A549 (cell line): ENCODE data around the gene PPP1R12C. TPM values are rescaled to one million over a fixed set of nuclear protein-coding genes. Genes with fewer than 3 reads are reported as not detected.

Experiments used
- ATAC-seq, 2 experiments: fragments of 200-7000 bp in 1 of 2; fragments of >200 bp in 1 of 2; cut with Nextera tagmentation in 1 of 2; cut with Tn5 transposase in 1 of 2; 3 replicates each; pipeline versions ENCODE4 v1.8.0 to v1.9.1; 2018 to 2020; ENCODE audit warnings: mild to moderate bottlenecking in 1 of 2, moderate library complexity in 1 of 2
- CTCF ChIA-PET: fragments of 300-600 bp; sonication (Branson Sonifier 250); formaldehyde crosslinking; extraction: SDS; loops from one replicate; lab custom pipeline; 2021; ENCODE audit warnings: antibody characterized with exemption, inconsistent platforms; lab: Yijun Ruan, JAX
- POLR2A ChIA-PET: fragments of 350-600 bp; formaldehyde crosslinking; extraction: SDS; loops from one replicate; lab custom pipeline; 2021; ENCODE audit warnings: antibody characterized with exemption, inconsistent platforms; lab: Yijun Ruan, JAX
- DNase-seq, 2 experiments: peaks; one replicate each; pipeline versions ENCODE4 v3.0.0 to v3.0.0-alpha.2; 2011 to 2016; ENCODE audit warnings: low read depth in 1 of 2, low spot score in 1 of 2
- FAIRE-seq: peaks from 2 replicates; lab custom pipeline; 2011; peaks lifted over from hg19 to GRCh38; lab: Jason Lieb, UNC
- H3K27ac ChIP-seq, 2 experiments: fragments of >200 bp; sonication (Bioruptor Twin); formaldehyde crosslinking; 3 replicates each; pipeline ENCODE4 v1.5.1; 2016 to 2017
- H3K4me1 ChIP-seq: fragments of >200 bp; sonication (Bioruptor Twin); formaldehyde crosslinking; 3 replicates; pipeline ENCODE4 v1.6.1; 2016
- H3K4me2 ChIP-seq: fragments of >200 bp; sonication (Bioruptor Twin); formaldehyde crosslinking; 3 replicates; pipeline ENCODE4 v1.6.1; 2016
- H3K4me3 ChIP-seq: fragments of >200 bp; sonication (Bioruptor Twin); formaldehyde crosslinking; 3 replicates; pipeline ENCODE4 v1.5.1; 2016
- H3K9me3 ChIP-seq: fragments of >200 bp; sonication (Bioruptor Twin); formaldehyde crosslinking; 3 replicates; pipeline ENCODE4 v1.6.1; 2016
- CEBPB ChIP-seq, 2 experiments: fragments of >200 bp in 1 of 2; sonication (Bioruptor Twin) in 1 of 2; formaldehyde crosslinking in 1 of 2; IDR thresholded peaks; 2 replicates each; pipeline ENCODE4 v1.6.1; 2012 to 2016
- CHD4 ChIP-seq: fragments of 200-600 bp; sonication (generic); IDR thresholded peaks from 2 replicates; pipeline ENCODE4 v1.6.1; 2016; ENCODE audit warnings: antibody characterized with exemption, mild to moderate bottlenecking, borderline replicate concordance
- CTCF ChIP-seq: fragments of >200 bp; sonication (Bioruptor Twin); formaldehyde crosslinking; IDR thresholded peaks from 3 replicates; pipeline ENCODE4 v1.5.1; 2016
- ELK1 ChIP-seq: fragments of 150-350 bp; IDR thresholded peaks from 2 replicates; pipeline ENCODE4 v1.6.1; 2014; ENCODE audit warnings: low read depth, mild to moderate bottlenecking, low read length
- HOXB5 ChIP-seq: fragments of 250-450 bp; sonication (Bioruptor Pico); IDR thresholded peaks from 2 replicates; pipeline ENCODE4 v1.5.0; 2020; ENCODE audit warnings: mild to moderate bottlenecking, moderate library complexity
- MAX ChIP-seq: IDR thresholded peaks from 2 replicates; pipeline ENCODE4 v1.6.1; 2012
- NR3C1 ChIP-seq: fragments of >200 bp; sonication (Bioruptor Twin); formaldehyde crosslinking; IDR thresholded peaks from 3 replicates; pipeline ENCODE4 v1.6.1; 2017
- PBX3 ChIP-seq: IDR thresholded peaks from 2 replicates; pipeline ENCODE4 v1.6.1; 2012
- RAD21 ChIP-seq, 2 experiments: fragments of >200 bp in 1 of 2; sonication (Bioruptor Twin) in 1 of 2; formaldehyde crosslinking in 1 of 2; IDR thresholded peaks in 1 of 2; conservative IDR thresholded peaks in 1 of 2; 2 replicates in 1 of 2; 3 replicates in 1 of 2; pipeline ENCODE4 v1.6.1; 2012 to 2018; ENCODE audit warnings: inconsistent platforms in 1 of 2
- REST ChIP-seq: fragments of 200-600 bp; sonication (generic); IDR thresholded peaks from 2 replicates; pipeline ENCODE4 v1.6.1; 2016; ENCODE audit warnings: antibody characterized with exemption, mild to moderate bottlenecking, moderate library complexity
- RNF2 ChIP-seq: fragments of 200-600 bp; sonication (generic); IDR thresholded peaks from 2 replicates; pipeline ENCODE4 v1.6.1; 2016; ENCODE audit warnings: low read depth, mild to moderate bottlenecking, antibody characterized with exemption, moderate library complexity, borderline replicate concordance
- SMC3 ChIP-seq: fragments of >200 bp; sonication (Bioruptor Twin); formaldehyde crosslinking; IDR thresholded peaks from 3 replicates; pipeline ENCODE4 v1.6.1; 2018; ENCODE audit warnings: inconsistent platforms
- ZSCAN20 ChIP-seq: fragments of 250-450 bp; sonication (Bioruptor Pico); IDR thresholded peaks from 2 replicates; pipeline ENCODE4 v1.8.0; 2022; ENCODE audit warnings: mild to moderate bottlenecking, moderate library complexity
- WGBS: methylation state at CpG from one replicate; pipeline ENCODE4 v1.1.6; 2017; ENCODE audit errors: missing lambda C conversion rate; 5-methylcytosine and 5-hydroxymethylcytosine counted together
- polyA plus RNA-seq, 4 experiments: library from polyadenylated mRNA; depleted of rRNA in 3 of 4; stranded (reverse); fragments of >200 nt; fragmentation: RNase III in 1 of 4; extraction: RNeasy Plus Mini Kit Qiagen cat#74134 plus additional on column Dnase treatment in 1 of 4; gene quantifications; 2 replicates in 3 of 4; 3 replicates in 1 of 4; pipeline ENCODE4 v1.2.3, GENCODE V29; 2011 to 2017

PPP1R12C gene
- polyA plus RNA-seq, 2 of the 4 experiments (the other 2 are of a cell fraction): 22.0 to 70.3 TPM

- no peak for TF ChIP-seq REST
- TF ChIP-seq PBX3: no peak
- TF ChIP-seq ZSCAN20 (CRISPR knock-in tag): no peak
- no peak for TF ChIP-seq MAX
- no peak for TF ChIP-seq NR3C1
- no peak for TF ChIP-seq CEBPB (IDR thresholded peaks at IDR 0.05)
- no peak for TF ChIP-seq SMC3
- TF ChIP-seq HOXB5 (CRISPR knock-in tag): no peak
- TF ChIP-seq, all 56 proteins: peak for 0
Measured at GRCh38 chr19:55101261-55101660, 16.2 kb downstream of the PPP1R12C start (continued).

GRCh38 chr19:55099557-55100506 is 17.6 kb downstream of the PPP1R12C start:
- POLR2A ChIA-PET: no interaction called here
- DNase-seq (no peak), ATAC-seq (peak in 1 of 2 experiments; percentile 49; a peak in 3 of 6 replicates), FAIRE-seq (no peak)
- Histone ChIP-seq H3K4me3 (no peak overlapping the region), H3K4me2 (no peak overlapping the region), H3K4me1 (no peaks in the 10 kb centered on the region), H3K9me3 (peaks cover 10% of the 10 kb centered on the region), H3K27ac (no peak overlapping the region)
- 85% methylated on average over 27 of the region's 27 CpGs for WGBS
- no peak for TF ChIP-seq ELK1
- peak; percentile 27 to 55; a peak in 3 of 5 replicates for TF ChIP-seq RAD21 (conservative IDR thresholded peaks at IDR 0.05 in 1 of 2, IDR thresholded peaks at IDR 0.05 in 1 of 2)
- TF ChIP-seq CHD4: no peak
- CTCF ChIA-PET: interaction anchor here (0.8 to 10.2 kb wide), 6 partner anchors 10 to 318 kb away, joined by 3 to 110 read pairs (median 3); no protein-coding TSS in a partner anchor

- peaks cover 10% of the 10 kb centered on the region for H3K9me3 ChIP-seq
- peak; percentile 14 to 65; a peak in 3 of 6 replicates for ATAC-seq
Measured at GRCh38 chr19:55098716-55099556, 18.5 kb downstream of the PPP1R12C start.

More at GRCh38 chr19:55098716-55099556, 18.5 kb downstream of the PPP1R12C start:
- Histone ChIP-seq H3K4me1 (no peaks in the 10 kb centered on the region), H3K4me2 (no peak overlapping the region), H3K27ac (no peak overlapping the region), H3K4me3 (no peak overlapping the region)
- CTCF ChIA-PET: interaction anchor here (0.6 to 10.2 kb wide), 7 partner anchors 9 to 600 kb away, joined by 3 to 110 read pairs (median 3); no protein-coding TSS in a partner anchor
- DNase-seq (no peak), FAIRE-seq (no peak)
- POLR2A ChIA-PET: no interaction called here
- peak; percentile 9; the same call in 1 of the 3 replicates for TF ChIP-seq CTCF
- TF ChIP-seq RNF2: no peak
- WGBS: 88% methylated on average over 20 of the region's 27 CpGs
